Hepatocyte (in vitro differentiated cells): ENCODE results near the gene JARID2. TPM values are rescaled to one million over a fixed set of nuclear protein-coding genes. Genes with fewer than 3 reads are reported as not detected.

Experiments used
- DNase-seq: peaks from one replicate; pipeline ENCODE4 v3.0.0-alpha.2; 2016; ENCODE audit warnings: low spot score
- H2AFZ ChIP-seq: fragments of 200-600 bp; sonication (generic); 2 replicates; pipeline ENCODE4 v1.6.0; 2016; ENCODE audit warnings: antibody characterized with exemption, mild to moderate bottlenecking
- H3K27ac ChIP-seq: fragments of 200-600 bp; sonication (generic); 2 replicates; pipeline ENCODE4 v1.5.1; 2016; ENCODE audit warnings: mild to moderate bottlenecking
- H3K27me3 ChIP-seq: fragments of 200-600 bp; sonication (generic); 2 replicates; pipeline ENCODE4 v1.6.1; 2016
- H3K36me3 ChIP-seq: fragments of 200-600 bp; sonication (generic); replicated peaks from 2 replicates; pipeline ENCODE4 v1.5.1; 2016; ENCODE audit warnings: low read depth; ENCODE audit not compliant: insufficient read depth
- H3K4me1 ChIP-seq: fragments of 200-600 bp; sonication (generic); 2 replicates; pipeline ENCODE4 v1.5.1; 2016; ENCODE audit warnings: mild to moderate bottlenecking, moderate library complexity; ENCODE audit not compliant: insufficient read depth
- H3K4me2 ChIP-seq: fragments of 200-600 bp; sonication (generic); 2 replicates; pipeline ENCODE4 v1.6.0; 2016
- H3K4me3 ChIP-seq: fragments of 200-600 bp; sonication (generic); 2 replicates; pipeline ENCODE4 v1.5.1; 2016; ENCODE audit warnings: mild to moderate bottlenecking
- H3K79me2 ChIP-seq: fragments of 200-600 bp; sonication (generic); 2 replicates; pipeline ENCODE4 v1.6.0; 2017; ENCODE audit warnings: mild to moderate bottlenecking
- H3K9me2 ChIP-seq: fragments of 200-600 bp; sonication (generic); replicated peaks from 2 replicates; pipeline ENCODE4 v1.6.0; 2017; ENCODE audit warnings: mild to moderate bottlenecking; ENCODE audit not compliant: insufficient read depth
- H3K9me3 ChIP-seq: fragments of 200-600 bp; sonication (generic); 2 replicates; pipeline ENCODE4 v1.5.1; 2016; ENCODE audit warnings: low read depth, mild to moderate bottlenecking
- H4K20me1 ChIP-seq: fragments of 200-600 bp; sonication (generic); 2 replicates; pipeline ENCODE4 v1.6.0; 2016; ENCODE audit warnings: mild to moderate bottlenecking; ENCODE audit not compliant: insufficient read depth, poor library complexity, severe bottlenecking
- EZH2 ChIP-seq: fragments of 200-600 bp; sonication (generic); IDR thresholded peaks from 2 replicates; pipeline ENCODE4 v1.6.1; 2016; ENCODE audit warnings: antibody characterized with exemption, mild to moderate bottlenecking, borderline replicate concordance
- EZH2phosphoT487 ChIP-seq: fragments of 200-600 bp; sonication (generic); IDR thresholded peaks from one replicate; pipeline ENCODE4 v1.6.1; 2018; ENCODE audit warnings: antibody characterized with exemption, mild to moderate bottlenecking, low read depth, moderate library complexity; ENCODE audit not compliant: unreplicated experiment, severe bottlenecking
- WGBS: methylation state at CpG from one replicate; pipeline ENCODE4 v1.1.6; 2016; ENCODE audit warnings: low lambda C conversion rate; ENCODE audit errors: missing lambda C conversion rate; 5-methylcytosine and 5-hydroxymethylcytosine counted together
- polyA plus RNA-seq: library from polyadenylated mRNA; unstranded; fragments of >200 nt; fragmentation: Nextera tagmentation; extraction: Ambion mirVana; gene quantifications from 2 replicates; pipeline ENCODE4 v1.2.1, GENCODE V29; 2016
- total RNA-seq: library from RNA; depleted of rRNA; stranded (reverse); fragments of >200 nt; gene quantifications from 2 replicates; pipeline ENCODE4 v1.2.3, GENCODE V29; 2014
- TF ChIP-seq, protein P1 (sequence below): fragments of 200-600 bp; sonication (generic); IDR thresholded peaks from 2 replicates; pipeline ENCODE4 v1.5.1; 2016; ENCODE audit warnings: antibody characterized with exemption, mild to moderate bottlenecking; ENCODE audit not compliant: poor library complexity

The JARID2 gene
- total and polyA plus RNA-seq, 2 experiments from 2014 or later, result 4.6 to 11.6 TPM

DNA sequence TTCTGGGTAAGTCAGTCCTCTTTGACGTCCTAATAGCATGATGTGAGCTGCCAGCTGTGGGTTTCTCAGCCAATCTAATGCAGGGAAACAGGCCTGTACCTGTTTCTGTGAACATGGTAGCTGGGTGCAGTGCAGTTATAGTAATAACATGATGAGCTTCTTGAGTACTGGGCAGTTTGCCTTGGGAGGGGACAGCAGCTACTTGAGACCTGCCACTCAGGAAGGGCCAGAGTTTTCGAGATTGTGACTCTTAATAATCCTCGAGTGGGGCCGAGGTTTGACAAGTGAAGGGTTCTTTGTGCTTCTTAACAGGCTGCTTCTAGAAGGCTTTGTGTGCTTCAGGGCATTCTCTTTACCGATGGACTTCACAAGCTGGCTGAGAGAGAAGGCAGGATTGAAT, 180.1 kb downstream of the JARID2 start:
- Histone ChIP-seq H3K79me2 (peaks cover 59% of the 10 kb centered on the region), H3K27ac (no peak overlapping the region), H2AFZ (no peak overlapping the region), H3K4me3 (no peak overlapping the region), H3K4me2 (no peak overlapping the region), H3K36me3 (no peaks in the 10 kb centered on the region), H3K9me2 (no peaks in the 10 kb centered on the region), H3K4me1 (peaks cover 10% of the 10 kb centered on the region), H3K9me3 (no peaks in the 10 kb centered on the region), H4K20me1 (peaks cover 5% of the 10 kb centered on the region), H3K27me3 (no peaks in the 10 kb centered on the region)
- TF ChIP-seq EZH2phosphoT487 (no peak), EZH2 (no peak)
- TF ChIP-seq, protein P1, sequence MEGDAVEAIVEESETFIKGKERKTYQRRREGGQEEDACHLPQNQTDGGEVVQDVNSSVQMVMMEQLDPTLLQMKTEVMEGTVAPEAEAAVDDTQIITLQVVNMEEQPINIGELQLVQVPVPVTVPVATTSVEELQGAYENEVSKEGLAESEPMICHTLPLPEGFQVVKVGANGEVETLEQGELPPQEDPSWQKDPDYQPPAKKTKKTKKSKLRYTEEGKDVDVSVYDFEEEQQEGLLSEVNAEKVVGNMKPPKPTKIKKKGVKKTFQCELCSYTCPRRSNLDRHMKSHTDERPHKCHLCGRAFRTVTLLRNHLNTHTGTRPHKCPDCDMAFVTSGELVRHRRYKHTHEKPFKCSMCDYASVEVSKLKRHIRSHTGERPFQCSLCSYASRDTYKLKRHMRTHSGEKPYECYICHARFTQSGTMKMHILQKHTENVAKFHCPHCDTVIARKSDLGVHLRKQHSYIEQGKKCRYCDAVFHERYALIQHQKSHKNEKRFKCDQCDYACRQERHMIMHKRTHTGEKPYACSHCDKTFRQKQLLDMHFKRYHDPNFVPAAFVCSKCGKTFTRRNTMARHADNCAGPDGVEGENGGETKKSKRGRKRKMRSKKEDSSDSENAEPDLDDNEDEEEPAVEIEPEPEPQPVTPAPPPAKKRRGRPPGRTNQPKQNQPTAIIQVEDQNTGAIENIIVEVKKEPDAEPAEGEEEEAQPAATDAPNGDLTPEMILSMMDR, result no peak
- 84% methylated on average over 5 of the region's 5 CpGs for WGBS
- no peak for DNase-seq

DNA sequence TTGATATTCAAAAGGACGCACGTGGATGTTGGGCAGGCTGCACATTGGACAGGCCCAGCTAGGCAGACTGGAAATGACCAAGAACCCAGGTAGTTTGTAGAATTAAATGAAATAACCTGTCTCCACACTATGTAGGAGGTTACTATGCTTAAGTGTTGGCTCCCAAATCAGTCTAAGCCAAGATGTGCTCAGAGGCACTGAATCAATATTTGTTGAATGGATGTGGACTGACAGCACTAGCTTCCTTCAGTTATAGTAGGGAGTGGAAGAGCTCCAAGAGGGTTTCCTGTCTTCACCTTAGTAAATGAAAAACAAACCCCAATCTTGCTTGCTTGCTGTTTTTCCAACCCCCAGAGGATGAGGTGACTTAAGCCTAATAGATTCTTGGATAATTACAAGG, 180.5 kb downstream of the JARID2 start:
- 84% methylated on average over 2 of the region's 2 CpGs for WGBS
- Histone ChIP-seq H3K27ac (no peak overlapping the region), H3K27me3 (no peaks in the 10 kb centered on the region), H3K36me3 (no peaks in the 10 kb centered on the region), H3K9me2 (no peaks in the 10 kb centered on the region), H3K4me2 (no peak overlapping the region), H4K20me1 (peaks cover 5% of the 10 kb centered on the region), H3K9me3 (no peaks in the 10 kb centered on the region), H3K4me3 (no peak overlapping the region), H3K79me2 (peaks cover 58% of the 10 kb centered on the region), H2AFZ (no peak overlapping the region), H3K4me1 (peaks cover 14% of the 10 kb centered on the region)
- DNase-seq, result no peak
- TF ChIP-seq, protein P1, result no peak
- TF ChIP-seq EZH2, result no peak
- no peak for TF ChIP-seq EZH2phosphoT487

DNA sequence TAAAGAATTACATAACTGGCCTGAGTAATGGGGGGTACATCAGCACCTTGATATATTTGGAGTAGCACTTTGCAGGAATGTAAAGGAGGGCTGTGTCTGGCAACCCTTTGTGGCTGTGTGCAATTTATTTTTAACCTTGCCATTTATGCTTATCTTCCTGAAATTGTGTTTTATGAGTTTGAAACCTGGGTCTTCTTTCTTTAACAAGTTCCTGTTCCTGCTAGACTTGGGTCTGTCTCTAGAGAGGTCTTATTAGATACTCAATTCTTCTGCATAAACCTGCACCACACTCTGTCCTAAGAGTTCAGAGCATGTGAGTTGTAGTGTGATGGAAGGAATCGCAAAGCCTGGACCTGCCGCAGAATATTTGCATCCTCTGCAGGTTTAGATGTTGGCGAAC, 181.0 kb downstream of the JARID2 start:
- 75% methylated on average over 3 of the region's 3 CpGs for WGBS
- DNase-seq, result no peak
- H4K20me1 ChIP-seq, result peaks cover 3% of the 10 kb centered on the region

DNA sequence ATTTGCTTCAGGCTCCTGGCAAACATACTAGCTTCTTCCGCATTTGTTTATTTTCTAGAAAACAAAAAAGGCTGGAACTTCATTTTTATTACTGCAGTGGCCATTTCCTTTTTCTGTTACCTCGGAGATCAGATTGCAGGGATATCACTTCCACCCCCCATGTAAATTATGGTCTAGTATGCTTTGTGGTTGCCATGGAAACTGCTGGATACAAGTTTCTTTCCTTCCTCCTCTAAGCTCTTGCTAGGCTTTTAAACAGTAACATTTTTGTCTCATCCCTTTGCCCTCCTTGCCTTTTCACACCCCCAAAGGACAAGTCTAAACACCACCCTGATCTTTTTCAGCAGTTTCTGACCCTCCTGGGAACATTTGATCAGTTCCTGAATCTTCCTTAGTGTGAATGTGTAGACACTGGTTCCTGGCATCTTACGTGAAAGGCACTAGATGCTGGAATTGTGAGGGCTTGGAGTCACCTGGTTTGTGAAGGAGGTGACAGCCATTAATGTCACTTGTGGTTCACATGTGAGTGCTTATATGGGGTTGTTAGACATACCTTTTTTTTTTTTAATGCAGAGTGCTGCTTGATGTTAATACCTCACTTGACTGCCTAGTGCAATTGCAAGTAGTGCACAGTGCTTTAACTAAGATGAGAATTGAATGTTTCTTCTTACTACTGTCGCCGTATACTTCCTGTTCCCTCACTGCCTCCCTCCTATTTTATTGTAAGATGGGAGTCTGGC, 181.6 kb downstream of the JARID2 start:
- Histone ChIP-seq H3K36me3 (no peaks in the 10 kb centered on the region), H2AFZ (no peak overlapping the region), H3K4me1 (peaks cover 17% of the 10 kb centered on the region), H3K27me3 (no peaks in the 10 kb centered on the region), H3K4me3 (no peak overlapping the region), H3K4me2 (no peak overlapping the region), H3K9me3 (no peaks in the 10 kb centered on the region), H3K9me2 (no peaks in the 10 kb centered on the region), H3K27ac (no peak overlapping the region), H3K79me2 (peaks cover 53% of the 10 kb centered on the region), H4K20me1 (no peaks in the 10 kb centered on the region)
- 58% methylated on average over 5 of the region's 5 CpGs for WGBS
- no peak for DNase-seq
- TF ChIP-seq, protein P1, result no peak
- no peak for TF ChIP-seq EZH2
- TF ChIP-seq EZH2phosphoT487, result no peak

More for the DNA sequence above, 181.0 kb downstream of the JARID2 start:
- Histone ChIP-seq H3K4me3 (no peak overlapping the region), H2AFZ (no peak overlapping the region), H3K9me3 (no peaks in the 10 kb centered on the region), H3K4me1 (peaks cover 17% of the 10 kb centered on the region), H3K4me2 (no peak overlapping the region), H3K79me2 (peaks cover 54% of the 10 kb centered on the region), H3K9me2 (no peaks in the 10 kb centered on the region), H3K27me3 (no peaks in the 10 kb centered on the region), H3K27ac (no peak overlapping the region), H3K36me3 (no peaks in the 10 kb centered on the region)
- TF ChIP-seq EZH2, result no peak
- no peak for TF ChIP-seq EZH2phosphoT487
